Panc1 (cell line): ENCODE results near the gene CCDC73. TPM values are rescaled to one million over a fixed set of nuclear protein-coding genes. Genes with fewer than 3 reads are reported as not detected.

ENCODE experiments used
- ATAC-seq: fragments of 200-7000 bp; cut with Tn5 transposase; 2 replicates; pipeline ENCODE4 v1.9.1; 2020; ENCODE audit warnings: mild to moderate bottlenecking, moderate library complexity
- BruUV-seq: library from RNA; stranded (reverse); fragments of 400-500 nt; replicated peaks from 2 replicates; lab custom pipeline; 2021; lab: Mats Ljungman, UMichigan
- CTCF ChIA-PET: fragments of 300-600 bp; sonication (Branson Sonifier 250); formaldehyde crosslinking; loops from one replicate; lab custom pipeline; 2022; ENCODE audit warnings: antibody characterized with exemption; lab: Charles Lee
- POLR2A ChIA-PET: fragments of 300-600 bp; sonication (Branson Sonifier 250); formaldehyde crosslinking; loops from one replicate; lab custom pipeline; 2022; ENCODE audit warnings: antibody characterized with exemption; lab: Charles Lee
- DNase-seq: peaks from one replicate; pipeline ENCODE4 v3.0.0-alpha.2; 2010; ENCODE audit warnings: low read depth, low spot score
- H3K27ac ChIP-seq: 2 replicates; pipeline ENCODE4 v1.5.1; 2011; ENCODE audit warnings: mild to moderate bottlenecking, low read length, inconsistent platforms
- H3K27me3 ChIP-seq: fragments of 200-500 bp; sonication (Bioruptor generic); 2 replicates; pipeline ENCODE4 v1.6.0; 2014; ENCODE audit warnings: low read length, inconsistent platforms; ENCODE audit not compliant: control insufficient read depth, insufficient read depth
- H3K36me3 ChIP-seq: fragments of 200-500 bp; sonication (Bioruptor generic); 2 replicates; pipeline ENCODE4 v1.5.1; 2014; ENCODE audit warnings: inconsistent platforms, mild to moderate bottlenecking, low read length, moderate library complexity; ENCODE audit not compliant: control insufficient read depth, insufficient read depth
- H3K4me1 ChIP-seq: 2 replicates; pipeline ENCODE4 v1.5.1; 2011; ENCODE audit warnings: inconsistent platforms, mild to moderate bottlenecking, low read length, moderate library complexity; ENCODE audit not compliant: control insufficient read depth, insufficient read depth
- H3K4me3 ChIP-seq, 2 experiments: 2 replicates each; pipeline ENCODE4 v1.5.1; 2011 to 2012; ENCODE audit warnings: low read depth in 2 of 2, low read length in 2 of 2, mild to moderate bottlenecking in 2 of 2, inconsistent platforms in 1 of 2, moderate library complexity in 1 of 2
- H3K9me3 ChIP-seq: fragments of 200-500 bp; sonication (Bioruptor generic); 2 replicates; pipeline ENCODE4 v1.5.1; 2014; ENCODE audit warnings: low read depth, mild to moderate bottlenecking, inconsistent platforms, low read length, moderate library complexity; ENCODE audit not compliant: control insufficient read depth, insufficient read depth
- CTCF ChIP-seq: fragments of 450-650 bp; IDR thresholded peaks from 2 replicates; pipeline ENCODE4 v1.5.1; 2017; ENCODE audit warnings: mild to moderate bottlenecking
- POLR2AphosphoS5 ChIP-seq: IDR thresholded peaks from 2 replicates; pipeline ENCODE4 v1.6.1; 2012; ENCODE audit warnings: mild to moderate bottlenecking, low read depth, low read length, moderate library complexity
- REST ChIP-seq, 2 experiments: IDR thresholded peaks; 2 replicates each; pipeline ENCODE4 v1.6.1; 2011 to 2012; ENCODE audit warnings: low read depth in 2 of 2, control low read depth in 1 of 2, low read length in 1 of 2, mild to moderate bottlenecking in 1 of 2, moderate library complexity in 1 of 2; ENCODE audit not compliant: insufficient read depth in 1 of 2
- SIN3A ChIP-seq: IDR thresholded peaks from 2 replicates; pipeline ENCODE4 v1.6.1; 2012; ENCODE audit warnings: low read depth, mild to moderate bottlenecking, low read length, moderate library complexity, borderline replicate concordance; ENCODE audit not compliant: insufficient read depth
- TCF7L2 ChIP-seq: IDR thresholded peaks from 2 replicates; pipeline ENCODE4 v1.6.1; 2011; ENCODE audit warnings: mild to moderate bottlenecking, low read depth, low read length, inconsistent platforms
- in situ Hi-C: cut with HindIII; loops from 2 replicates; pipeline ENCODE4 v1.10.0; 2016; ENCODE audit warnings: low sequenced_read_pairs, low pct_unique_long_range_greater_than_20kb
- intact Hi-C: fragments of 100-400 bp; cut with micrococcal nuclease; formaldehyde crosslinking; loops from one replicate; pipeline ENCODE4 v1.10.0; 2022; ENCODE audit not compliant: unreplicated experiment
- total RNA-seq: library from RNA; stranded (reverse); gene quantifications from one replicate; pipeline ENCODE4 v1.2.1, GENCODE V29; 2021; ENCODE audit not compliant: unreplicated experiment

CCDC73 gene
- total RNA-seq, 1 experiment from 2014 or later = not detected

GRCh38 chr11:32829157-32829679 lies 34.8 kb upstream of the CCDC73 start:
- peak overlapping the region; percentile 30; the same call in 1 of the 2 replicates for H3K27ac ChIP-seq
- BruUV-seq = no TSS peak
- no peak for DNase-seq

GRCh38 chr11:32827276-32827675 lies 32.8 kb upstream of the CCDC73 start:
- H3K36me3 ChIP-seq = no peaks in the 10 kb centered on the region
- no peak for TF ChIP-seq SIN3A
- no peak for TF ChIP-seq TCF7L2
- no peak for TF ChIP-seq REST (IDR thresholded peaks at IDR 0.05; ENCODE audit: insufficient read depth in 1 of 2, low read depth in 2 of 2, low read length in 1 of 2)
- TF ChIP-seq CTCF = no peak
- no peak for TF ChIP-seq POLR2AphosphoS5
- DNase-seq (no peak), ATAC-seq (no peak)
- H3K27me3 ChIP-seq = peaks cover 5% of the 10 kb centered on the region
- H3K27ac ChIP-seq = no peak overlapping the region
- H3K4me1 ChIP-seq = peaks cover 7% of the 10 kb centered on the region
- H3K9me3 ChIP-seq = no peaks in the 10 kb centered on the region
- in situ Hi-C loops = no loop called here
- ChIA-PET POLR2A (no interaction called here), CTCF (no interaction called here)
- no TSS peak for BruUV-seq
- intact Hi-C loops = no loop called here
- no peak overlapping the region for H3K4me3 ChIP-seq

More at GRCh38 chr11:32829157-32829679, 34.8 kb upstream of the CCDC73 start:
- H3K4me1 ChIP-seq = peaks cover 7% of the 10 kb centered on the region
- CTCF ChIA-PET = no interaction called here
- in situ Hi-C loops (no loop called here), intact Hi-C loops (no loop called here)
- POLR2A ChIA-PET = no interaction called here
- no peak for TF ChIP-seq SIN3A
- TF ChIP-seq TCF7L2 = no peak
- TF ChIP-seq CTCF = no peak
- TF ChIP-seq POLR2AphosphoS5 = no peak
- no peak for TF ChIP-seq REST (IDR thresholded peaks at IDR 0.05; ENCODE audit: insufficient read depth in 1 of 2, low read depth in 2 of 2, low read length in 1 of 2)
- H3K4me3 ChIP-seq = peak overlapping the region; percentile 59 to 79
- 0 out of 2 replicates have a peak, but pooled peaks have one; percentile 56 for ATAC-seq
- no peaks in the 10 kb centered on the region for H3K9me3 ChIP-seq
- no peaks in the 10 kb centered on the region for H3K36me3 ChIP-seq
- peaks cover 5% of the 10 kb centered on the region for H3K27me3 ChIP-seq
